HepG2 (cell line): ENCODE measurements around the gene KRTAP5-4. TPM values are rescaled to one million over a fixed set of nuclear protein-coding genes. Genes with fewer than 3 reads are reported as not detected.

Source experiments
- CHD4 ChIP-seq: fragments of 200-600 bp; sonication (generic); IDR thresholded peaks from 2 replicates; pipeline ENCODE4 v1.7.0; 2017; ENCODE audit warnings: mild to moderate bottlenecking, low read length, borderline replicate concordance
- CTCF ChIP-seq: sonication (generic); formaldehyde crosslinking; IDR thresholded peaks from 2 replicates; pipeline ENCODE4 v1.5.0; 2020; ENCODE audit warnings: mild to moderate bottlenecking, missing genetic modification reagents, moderate library complexity
- DMTF1 ChIP-seq: sonication (generic); formaldehyde crosslinking; IDR thresholded peaks from 2 replicates; pipeline ENCODE4 v1.4.0; 2020; ENCODE audit warnings: mild to moderate bottlenecking, missing genetic modification reagents
- ESRRA ChIP-seq: sonication (generic); formaldehyde crosslinking; IDR thresholded peaks from 2 replicates; pipeline ENCODE4 v1.5.1; 2020; ENCODE audit warnings: mild to moderate bottlenecking, low read depth, missing genetic modification reagents
- HOXA3 ChIP-seq: sonication (generic); formaldehyde crosslinking; IDR thresholded peaks from 2 replicates; pipeline ENCODE4 v1.5.0; 2020; ENCODE audit warnings: missing genetic modification reagents
- ISL2 ChIP-seq: sonication (generic); formaldehyde crosslinking; IDR thresholded peaks from 2 replicates; pipeline ENCODE4 v1.5.0; 2020; ENCODE audit warnings: missing genetic modification reagents
- KAT8 ChIP-seq: IDR thresholded peaks from 2 replicates; pipeline ENCODE4 v1.6.1; 2016; ENCODE audit warnings: missing genetic modification reagents, missing compliant biosample characterization
- MEF2D ChIP-seq: sonication (generic); formaldehyde crosslinking; IDR thresholded peaks from 2 replicates; pipeline ENCODE4 v1.5.1; 2020; ENCODE audit warnings: mild to moderate bottlenecking, missing genetic modification reagents
- MTERF4 ChIP-seq: sonication (generic); formaldehyde crosslinking; IDR thresholded peaks from 2 replicates; pipeline ENCODE4 v1.8.0; 2023; ENCODE audit warnings: mild to moderate bottlenecking, missing genetic modification reagents
- MYNN ChIP-seq: sonication (generic); formaldehyde crosslinking; IDR thresholded peaks from 2 replicates; pipeline ENCODE4 v1.4.0; 2020; ENCODE audit warnings: mild to moderate bottlenecking, low read depth, missing genetic modification reagents
- REST ChIP-seq, 2 experiments: IDR thresholded peaks; 2 replicates each; pipeline ENCODE4 v1.6.1; 2011 to 2012; ENCODE audit warnings: low read length in 2 of 2, borderline replicate concordance in 1 of 2, low read depth in 1 of 2, mild to moderate bottlenecking in 1 of 2, moderate library complexity in 1 of 2
- REXO4 ChIP-seq: sonication (generic); formaldehyde crosslinking; IDR thresholded peaks from 2 replicates; pipeline ENCODE4 v1.8.0; 2022; ENCODE audit warnings: missing genetic modification reagents, mild to moderate bottlenecking, borderline replicate concordance
- SMAD9 ChIP-seq: sonication (generic); formaldehyde crosslinking; IDR thresholded peaks from 2 replicates; pipeline ENCODE4 v1.5.1; 2020; ENCODE audit warnings: mild to moderate bottlenecking, missing genetic modification reagents
- ZNF232 ChIP-seq: sonication (generic); formaldehyde crosslinking; IDR thresholded peaks from 2 replicates; pipeline ENCODE4 v1.4.0; 2020; ENCODE audit warnings: missing genetic modification reagents, borderline replicate concordance
- ZNF614 ChIP-seq: IDR thresholded peaks from 2 replicates; pipeline ENCODE4 v1.6.1; 2018; ENCODE audit warnings: missing biosample characterization, missing genetic modification reagents, inconsistent platforms, borderline replicate concordance
- ZNF83 ChIP-seq: sonication (generic); formaldehyde crosslinking; IDR thresholded peaks from 2 replicates; pipeline ENCODE4 v1.4.0; 2020; ENCODE audit warnings: missing genetic modification reagents, mild to moderate bottlenecking, borderline replicate concordance
- ZNF878 ChIP-seq: sonication (generic); formaldehyde crosslinking; IDR thresholded peaks from 2 replicates; pipeline ENCODE4 v1.8.1; 2023; ENCODE audit warnings: mild to moderate bottlenecking, missing genetic modification reagents, moderate library complexity
- polyA plus RNA-seq, 8 experiments: library from polyadenylated mRNA; depleted of rRNA in 3 of 8; stranded (reverse) in 7 of 8; unstranded in 1 of 8; fragments of >200 nt; fragmentation: Illumina TruSeq in 4 of 8; extraction: Trizol in 4 of 8; gene quantifications; 2 replicates each; pipeline versions ENCODE4 v1.2.1 to v1.2.3, GENCODE V29; 2011 to 2016; ENCODE audit warnings: low read depth in 4 of 8, missing spikeins in 1 of 8, mixed read lengths in 1 of 8; ENCODE audit not compliant: insufficient read depth in 1 of 8
- total RNA-seq, 5 experiments: library from RNA; depleted of rRNA; stranded (reverse); fragments of >200 nt; fragmentation: Illumina TruSeq; extraction: Trizol; gene quantifications; 2 replicates each; pipeline ENCODE4 v1.2.3, GENCODE V29; 2016; ENCODE audit warnings: low read depth in 1 of 5

KRTAP5-4 gene
- total and polyA plus RNA-seq, 2 of the 13 experiments (the other 11 are each of a cell fraction or from before 2014, with no cell fraction given): not detected

- TF ChIP-seq DMTF1: no peak
- 0 out of 2 replicates have a peak, but pooled peaks have one; percentile 62 for TF ChIP-seq ZNF232 (CRISPR knock-in tag)
- no peak for TF ChIP-seq ZNF878 (CRISPR knock-in tag)
- TF ChIP-seq KAT8 (CRISPR knock-in tag): 0 out of 2 replicates have a peak, but pooled peaks have one; percentile 32
- no peak for TF ChIP-seq CHD4
- TF ChIP-seq ISL2: peak; percentile 54; the same call in 1 of the 2 replicates
- TF ChIP-seq ZNF614 (CRISPR knock-in tag): 0 out of 2 replicates have a peak, but pooled peaks have one; percentile 31
- TF ChIP-seq ESRRA (CRISPR knock-in tag): no peak
- peak; percentile 55; the same call in 1 of the 2 replicates for TF ChIP-seq HOXA3 (CRISPR knock-in tag)
- TF ChIP-seq REXO4 (CRISPR knock-in tag): no peak
- peak; percentile 79; the same call in 1 of the 2 replicates for TF ChIP-seq ZNF83 (CRISPR knock-in tag)
- peak; percentile 96 for TF ChIP-seq CTCF (CRISPR knock-in tag)
- TF ChIP-seq MTERF4 (CRISPR knock-in tag): no peak
- peak; percentile 38; the same call in 1 of the 2 replicates for TF ChIP-seq SMAD9
- no peak for TF ChIP-seq MEF2D
- TF ChIP-seq REST (IDR thresholded peaks at IDR 0.05; ENCODE audit: borderline replicate concordance in 1 of 2, low read depth in 1 of 2, low read length in 2 of 2): no peak
- no peak for TF ChIP-seq MYNN (CRISPR knock-in tag)
Observed at GRCh38 chr11:1652771-1653540, 31.0 kb upstream of the KRTAP5-4 start (continued).
